Gastroesophageal sphincter (tissue), 3 donors: ENCODE data around the gene COL8A1.

Experiments used
- CTCF ChIP-seq, 4 experiments: fragments of 200-600 bp in 2 of 4; fragments of 450-650 bp in 2 of 4; sonication (generic) in 1 of 4; IDR thresholded peaks; one replicate each; pipeline ENCODE4 v1.5.1; 2017 to 2019; ENCODE audit warnings: antibody characterized with exemption in 4 of 4, mild to moderate bottlenecking in 2 of 4, moderate library complexity in 2 of 4
- POLR2A ChIP-seq, 2 donors: fragments of 450-650 bp; IDR thresholded peaks; one replicate each; pipeline ENCODE4 v1.6.1; 2017; ENCODE audit warnings: antibody characterized with exemption in 2 of 2, mild to moderate bottlenecking in 2 of 2, moderate library complexity in 1 of 2
- POLR2AphosphoS5 ChIP-seq: sonication (generic); formaldehyde crosslinking; IDR thresholded peaks from one replicate; pipeline ENCODE4 v1.6.1; 2017; ENCODE audit warnings: antibody characterized with exemption

- no peak for TF ChIP-seq CTCF (IDR thresholded peaks at IDR 0.05)
- TF ChIP-seq POLR2A (IDR thresholded peaks at IDR 0.05), result no peak
- TF ChIP-seq POLR2AphosphoS5, result no peak
These were observed 123.2 kb downstream of the COL8A1 start for GRCh38 chr3:99761415-99762165.
